Uterus (tissue), 4 donors: ENCODE measurements around the gene SPECC1. TPM values are rescaled to one million over a fixed set of nuclear protein-coding genes. Genes with fewer than 3 reads are reported as not detected.
"Not testable (repeated sequence)": the region's sequence is repeated elsewhere in the genome, so short reads cannot be mapped to it uniquely, and the experiment has no call there.

ENCODE experiments used
- DNase-seq, 2 donors: peaks; one replicate each; pipeline ENCODE4 v3.0.0-alpha.2; 2019 to 2020
- H3K27ac ChIP-seq, 2 donors: fragments of 200-600 bp; sonication (generic); 1 replicate in 1 of 2; 2 replicates in 1 of 2; pipeline ENCODE4 v1.5.1; 2016 to 2018
- H3K27me3 ChIP-seq, 2 donors: fragments of 200-600 bp; sonication (generic); one replicate each; pipeline ENCODE4 v1.5.1; 2018 to 2019; ENCODE audit warnings: control low read depth in 1 of 2
- H3K36me3 ChIP-seq, 2 donors: fragments of 200-600 bp; sonication (generic); one replicate each; pipeline ENCODE4 v1.5.1; 2019; ENCODE audit warnings: control low read depth in 1 of 2
- H3K4me1 ChIP-seq, 2 donors: fragments of 200-600 bp; sonication (generic); one replicate each; pipeline ENCODE4 v1.5.1; 2018 to 2019; ENCODE audit warnings: control low read depth in 1 of 2
- H3K4me3 ChIP-seq, 2 donors: fragments of 200-600 bp; sonication (generic); 1 replicate in 1 of 2; 2 replicates in 1 of 2; pipeline ENCODE4 v1.5.1; 2018 to 2019; ENCODE audit warnings: mild to moderate bottlenecking in 1 of 2
- H3K9me3 ChIP-seq, 2 donors: fragments of 200-600 bp; sonication (generic); one replicate each; pipeline ENCODE4 v1.5.1; 2019; ENCODE audit warnings: control low read depth in 1 of 2
- CTCF ChIP-seq, 4 experiments: fragments of 200-600 bp in 2 of 4; fragments of 450-650 bp in 2 of 4; sonication (generic) in 2 of 4; IDR thresholded peaks; one replicate each; pipeline ENCODE4 v1.5.1; 2016 to 2019; ENCODE audit warnings: antibody characterized with exemption in 4 of 4, mild to moderate bottlenecking in 2 of 4, moderate library complexity in 1 of 4
- POLR2A ChIP-seq, 2 donors: fragments of 450-650 bp; IDR thresholded peaks; one replicate each; pipeline ENCODE4 v1.6.1; 2016; ENCODE audit warnings: antibody characterized with exemption in 2 of 2, mild to moderate bottlenecking in 1 of 2, moderate library complexity in 1 of 2
- intact Hi-C: fragments of 100-400 bp; cut with DNase I; formaldehyde crosslinking; loops from one replicate; pipeline ENCODE4 v1.15.1; 2023; ENCODE audit warnings: low total_unique reads
- total RNA-seq, 4 donors: library from RNA; depleted of rRNA in 3 of 4; stranded (reverse); fragments of >200 nt in 3 of 4; gene quantifications; one replicate each; pipeline versions ENCODE4 v1.1.0 to v1.2.4, GENCODE V29; 2014 to 2023
- donor health status: DM: yes; HTN: yes; CAD: no.

The SPECC1 gene
- total RNA-seq, 4 donors from 2014 or later, result 22.6 to 63.0 (median 44.0) TPM

- Histone ChIP-seq H3K4me3 (no peak overlapping the region), H3K27ac (no peak overlapping the region), H3K9me3 (no peaks in the 10 kb centered on the region), H3K27me3 (no peaks in the 10 kb centered on the region), H3K4me1 (no peaks in the 10 kb centered on the region), H3K36me3 (no peaks in the 10 kb centered on the region)
- DNase-seq, result no peak
- intact Hi-C loops, result no loop called here
- TF ChIP-seq CTCF (IDR thresholded peaks at IDR 0.05) (no peak), POLR2A (IDR thresholded peaks at IDR 0.05) (no peak)
Measured at GRCh38 chr17:20033415-20033814, 24.3 kb downstream of the SPECC1 start.

GRCh38 chr17:20035501-20035900 lies 26.3 kb downstream of the SPECC1 start:
- Histone ChIP-seq H3K36me3 (no peaks in the 10 kb centered on the region), H3K27ac (no peak overlapping the region), H3K9me3 (no peaks in the 10 kb centered on the region), H3K4me3 (no peak overlapping the region), H3K4me1 (no peaks in the 10 kb centered on the region), H3K27me3 (no peaks in the 10 kb centered on the region)
- no peak for DNase-seq
- intact Hi-C loops, result no loop called here
- TF ChIP-seq CTCF (IDR thresholded peaks at IDR 0.05) (no peak), POLR2A (IDR thresholded peaks at IDR 0.05) (no peak)

GRCh38 chr17:20037286-20037685 lies 28.1 kb downstream of the SPECC1 start:
- H3K36me3 ChIP-seq, intact Hi-C loops, H3K27ac ChIP-seq, H3K4me3 ChIP-seq, H3K27me3 ChIP-seq, H3K9me3 ChIP-seq, DNase-seq, H3K4me1 ChIP-seq: not testable (repeated sequence)

GRCh38 chr17:20039037-20039436 lies 29.9 kb downstream of the SPECC1 start:
- H3K4me3 ChIP-seq, result no peak overlapping the region
- H3K27ac ChIP-seq, result no peak overlapping the region
- H3K36me3 ChIP-seq, result no peaks in the 10 kb centered on the region
- no peaks in the 10 kb centered on the region for H3K4me1 ChIP-seq
- no peaks in the 10 kb centered on the region for H3K9me3 ChIP-seq
- no peak for DNase-seq
- intact Hi-C loops, result no loop called here
- TF ChIP-seq POLR2A (IDR thresholded peaks at IDR 0.05), result no peak
- no peak for TF ChIP-seq CTCF (IDR thresholded peaks at IDR 0.05)
- no peaks in the 10 kb centered on the region for H3K27me3 ChIP-seq

- no peak for DNase-seq
- Histone ChIP-seq H3K27me3 (no peaks in the 10 kb centered on the region), H3K27ac (no peak overlapping the region), H3K4me1 (no peaks in the 10 kb centered on the region), H3K4me3 (no peak overlapping the region), H3K9me3 (no peaks in the 10 kb centered on the region), H3K36me3 (no peaks in the 10 kb centered on the region)
- intact Hi-C loops, result no loop called here
- TF ChIP-seq POLR2A (IDR thresholded peaks at IDR 0.05) (no peak), CTCF (IDR thresholded peaks at IDR 0.05) (no peak)
Measured at GRCh38 chr17:20040216-20040615, 31.1 kb downstream of the SPECC1 start.

- H3K4me3 ChIP-seq, result no peak overlapping the region
- H3K9me3 ChIP-seq, result no peaks in the 10 kb centered on the region
- no peak for DNase-seq
- H3K27me3 ChIP-seq, result no peaks in the 10 kb centered on the region
- no peaks in the 10 kb centered on the region for H3K36me3 ChIP-seq
- no peaks in the 10 kb centered on the region for H3K4me1 ChIP-seq
- intact Hi-C loops, result no loop called here
- no peak overlapping the region for H3K27ac ChIP-seq
- TF ChIP-seq POLR2A (IDR thresholded peaks at IDR 0.05), result no peak
- no peak for TF ChIP-seq CTCF (IDR thresholded peaks at IDR 0.05)
Measured at GRCh38 chr17:20043021-20043420, 33.9 kb downstream of the SPECC1 start.
